Central memory CD8-positive, alpha-beta T cell (primary cell): ENCODE data around the gene SLC12A8.

Experiments used
- ATAC-seq: fragments of 150-1000 bp; cut with Tn5 transposase; replicated peaks from 2 replicates; pipeline ENCODE4 v1.10.0; 2022; ENCODE audit warnings: mild to moderate bottlenecking, moderate FRiP score, moderate number of reproducible peaks; ENCODE audit not compliant: poor library complexity, severe bottlenecking; ENCODE audit errors: extremely low read depth
- DNase-seq, 2 donors: peaks; one replicate each; pipeline ENCODE4 v3.0.0; 2021; ENCODE audit warnings: low spot score in 2 of 2
- H3K27ac Mint-ChIP-seq: one replicate; pipeline ENCODE4 v1.8.0; 2022; ENCODE audit warnings: low read depth, mild to moderate bottlenecking, moderate library complexity, mixed read lengths
- H3K27me3 Mint-ChIP-seq: one replicate; pipeline ENCODE4 v1.8.0; 2022; ENCODE audit warnings: mixed read lengths
- H3K36me3 Mint-ChIP-seq: one replicate; pipeline ENCODE4 v1.8.0; 2022; ENCODE audit warnings: mild to moderate bottlenecking, moderate library complexity, mixed read lengths; ENCODE audit not compliant: insufficient read depth
- H3K4me1 Mint-ChIP-seq: one replicate; pipeline ENCODE4 v1.8.0; 2022; ENCODE audit warnings: mixed read lengths
- H3K4me3 Mint-ChIP-seq: one replicate; pipeline ENCODE4 v1.8.0; 2022; ENCODE audit warnings: mild to moderate bottlenecking, moderate library complexity, mixed read lengths
- H3K9me3 Mint-ChIP-seq: one replicate; pipeline ENCODE4 v1.8.0; 2022; ENCODE audit warnings: mixed read lengths

SLC12A8 gene

GRCh38 chr3:125236331-125236903, 23.9 kb upstream of the SLC12A8 start:
- Mint-ChIP-seq H3K36me3 (peaks cover 15% of the 10 kb centered on the region), H3K4me3 (no peak overlapping the region), H3K4me1 (peaks cover 25% of the 10 kb centered on the region), H3K27ac (no peak overlapping the region), H3K9me3 (no peaks in the 10 kb centered on the region), H3K27me3 (no peaks in the 10 kb centered on the region)
- ATAC-seq (no peak), DNase-seq (no peak)

GRCh38 chr3:125234831-125235230, 22.3 kb upstream of the SLC12A8 start:
- no peak for DNase-seq
- H3K36me3 Mint-ChIP-seq = peaks cover 14% of the 10 kb centered on the region
- H3K4me1 Mint-ChIP-seq = peaks cover 16% of the 10 kb centered on the region
- H3K4me3 Mint-ChIP-seq = no peak overlapping the region
- ATAC-seq = no peak
- H3K9me3 Mint-ChIP-seq = no peaks in the 10 kb centered on the region
- H3K27ac Mint-ChIP-seq = no peak overlapping the region
- H3K27me3 Mint-ChIP-seq = no peaks in the 10 kb centered on the region

- no peaks in the 10 kb centered on the region for H3K27me3 Mint-ChIP-seq
- DNase-seq (no peak), ATAC-seq (no peak)
- H3K9me3 Mint-ChIP-seq = no peaks in the 10 kb centered on the region
- H3K4me1 Mint-ChIP-seq = peaks cover 6% of the 10 kb centered on the region
- H3K36me3 Mint-ChIP-seq = peaks cover 17% of the 10 kb centered on the region
- H3K4me3 Mint-ChIP-seq = no peak overlapping the region
- no peak overlapping the region for H3K27ac Mint-ChIP-seq
Observed at GRCh38 chr3:125232401-125232800, 19.9 kb upstream of the SLC12A8 start.

- Mint-ChIP-seq H3K4me3 (no peak overlapping the region), H3K9me3 (no peaks in the 10 kb centered on the region), H3K36me3 (peaks cover 15% of the 10 kb centered on the region), H3K27me3 (no peaks in the 10 kb centered on the region), H3K4me1 (peaks cover 2% of the 10 kb centered on the region), H3K27ac (no peak overlapping the region)
- ATAC-seq (no peak), DNase-seq (no peak)
Observed at GRCh38 chr3:125231895-125232294, 19.3 kb upstream of the SLC12A8 start.

GRCh38 chr3:125229707-125230106, 17.2 kb upstream of the SLC12A8 start:
- DNase-seq (no peak), ATAC-seq (no peak)
- Mint-ChIP-seq H3K27me3 (no peaks in the 10 kb centered on the region), H3K27ac (no peak overlapping the region), H3K4me1 (no peaks in the 10 kb centered on the region), H3K9me3 (no peaks in the 10 kb centered on the region), H3K4me3 (no peak overlapping the region), H3K36me3 (peaks cover 15% of the 10 kb centered on the region)

GRCh38 chr3:125229168-125229567, 16.6 kb upstream of the SLC12A8 start:
- DNase-seq (no peak), ATAC-seq (no peak)
- H3K27ac Mint-ChIP-seq = no peak overlapping the region
- peaks cover 15% of the 10 kb centered on the region for H3K36me3 Mint-ChIP-seq
- H3K4me3 Mint-ChIP-seq = no peak overlapping the region
- no peaks in the 10 kb centered on the region for H3K27me3 Mint-ChIP-seq
- H3K4me1 Mint-ChIP-seq = no peaks in the 10 kb centered on the region
- no peaks in the 10 kb centered on the region for H3K9me3 Mint-ChIP-seq

GRCh38 chr3:125221831-125222230, 9.3 kb upstream of the SLC12A8 start:
- H3K27ac Mint-ChIP-seq = peak overlapping the region; percentile 11
- no peaks in the 10 kb centered on the region for H3K36me3 Mint-ChIP-seq
- DNase-seq (no peak), ATAC-seq (no peak)
- no peak overlapping the region for H3K4me3 Mint-ChIP-seq
- H3K27me3 Mint-ChIP-seq = no peaks in the 10 kb centered on the region
- peaks cover 18% of the 10 kb centered on the region for H3K4me1 Mint-ChIP-seq
- no peaks in the 10 kb centered on the region for H3K9me3 Mint-ChIP-seq

- no peaks in the 10 kb centered on the region for H3K36me3 Mint-ChIP-seq
- peak overlapping the region; percentile 11 for H3K27ac Mint-ChIP-seq
- no peaks in the 10 kb centered on the region for H3K9me3 Mint-ChIP-seq
- peaks cover 18% of the 10 kb centered on the region for H3K4me1 Mint-ChIP-seq
- DNase-seq (no peak), ATAC-seq (no peak)
- no peak overlapping the region for H3K4me3 Mint-ChIP-seq
- H3K27me3 Mint-ChIP-seq = no peaks in the 10 kb centered on the region
Observed at GRCh38 chr3:125220727-125221429, 8.3 kb upstream of the SLC12A8 start.

- Mint-ChIP-seq H3K36me3 (no peaks in the 10 kb centered on the region), H3K27ac (no peak overlapping the region), H3K9me3 (no peaks in the 10 kb centered on the region), H3K4me3 (no peak overlapping the region), H3K4me1 (peaks cover 18% of the 10 kb centered on the region), H3K27me3 (no peaks in the 10 kb centered on the region)
- DNase-seq (no peak), ATAC-seq (no peak)
Observed at GRCh38 chr3:125220183-125220582, 7.6 kb upstream of the SLC12A8 start.

- ATAC-seq (no peak), DNase-seq (no peak)
- no peaks in the 10 kb centered on the region for H3K36me3 Mint-ChIP-seq
- no peaks in the 10 kb centered on the region for H3K27me3 Mint-ChIP-seq
- H3K4me1 Mint-ChIP-seq = peaks cover 27% of the 10 kb centered on the region
- H3K27ac Mint-ChIP-seq = no peak overlapping the region
- no peaks in the 10 kb centered on the region for H3K9me3 Mint-ChIP-seq
- H3K4me3 Mint-ChIP-seq = no peak overlapping the region
Observed at GRCh38 chr3:125219261-125219701, 6.7 kb upstream of the SLC12A8 start.

GRCh38 chr3:125214738-125215137, 2.2 kb upstream of the SLC12A8 start:
- H3K4me3 Mint-ChIP-seq = no peak overlapping the region

GRCh38 chr3:125213946-125214542, 1.5 kb upstream of the SLC12A8 start:
- Mint-ChIP-seq H3K36me3 (peaks cover 2% of the 10 kb centered on the region), H3K9me3 (no peaks in the 10 kb centered on the region), H3K27me3 (peaks cover 26% of the 10 kb centered on the region), H3K4me3 (no peak overlapping the region), H3K4me1 (peaks cover 16% of the 10 kb centered on the region), H3K27ac (peak overlapping the region; percentile 17)
- no peak for ATAC-seq
- DNase-seq = no peak

More at GRCh38 chr3:125214738-125215137, 2.2 kb upstream of the SLC12A8 start:
- H3K4me1 Mint-ChIP-seq = peaks cover 16% of the 10 kb centered on the region
- peak overlapping the region; percentile 17 for H3K27ac Mint-ChIP-seq
- peaks cover 24% of the 10 kb centered on the region for H3K27me3 Mint-ChIP-seq
- H3K36me3 Mint-ChIP-seq = peaks cover 2% of the 10 kb centered on the region
- ATAC-seq (peak; percentile 83), DNase-seq (no peak)
- no peaks in the 10 kb centered on the region for H3K9me3 Mint-ChIP-seq

- ATAC-seq (no peak), DNase-seq (no peak)
- H3K4me3 Mint-ChIP-seq = no peak overlapping the region
- peaks cover 16% of the 10 kb centered on the region for H3K4me1 Mint-ChIP-seq
- H3K27ac Mint-ChIP-seq = no peak overlapping the region
- no peaks in the 10 kb centered on the region for H3K9me3 Mint-ChIP-seq
- H3K36me3 Mint-ChIP-seq = peaks cover 2% of the 10 kb centered on the region
- H3K27me3 Mint-ChIP-seq = peaks cover 32% of the 10 kb centered on the region
Observed at GRCh38 chr3:125213364-125213755, 812 bp upstream of the SLC12A8 start.
